22Rv1 (cell line): ENCODE results near the gene COL7A1.

Experiments used
- ZFX ChIP-seq: fragments of 450-650 bp; IDR thresholded peaks from 2 replicates; pipeline ENCODE4 v1.6.1; 2017; ENCODE audit warnings: antibody characterized with exemption, borderline replicate concordance
- TF ChIP-seq, protein P1 (sequence below): fragments of 450-650 bp; IDR thresholded peaks from 2 replicates; pipeline ENCODE4 v1.5.1; 2017; ENCODE audit warnings: mild to moderate bottlenecking

DNA sequence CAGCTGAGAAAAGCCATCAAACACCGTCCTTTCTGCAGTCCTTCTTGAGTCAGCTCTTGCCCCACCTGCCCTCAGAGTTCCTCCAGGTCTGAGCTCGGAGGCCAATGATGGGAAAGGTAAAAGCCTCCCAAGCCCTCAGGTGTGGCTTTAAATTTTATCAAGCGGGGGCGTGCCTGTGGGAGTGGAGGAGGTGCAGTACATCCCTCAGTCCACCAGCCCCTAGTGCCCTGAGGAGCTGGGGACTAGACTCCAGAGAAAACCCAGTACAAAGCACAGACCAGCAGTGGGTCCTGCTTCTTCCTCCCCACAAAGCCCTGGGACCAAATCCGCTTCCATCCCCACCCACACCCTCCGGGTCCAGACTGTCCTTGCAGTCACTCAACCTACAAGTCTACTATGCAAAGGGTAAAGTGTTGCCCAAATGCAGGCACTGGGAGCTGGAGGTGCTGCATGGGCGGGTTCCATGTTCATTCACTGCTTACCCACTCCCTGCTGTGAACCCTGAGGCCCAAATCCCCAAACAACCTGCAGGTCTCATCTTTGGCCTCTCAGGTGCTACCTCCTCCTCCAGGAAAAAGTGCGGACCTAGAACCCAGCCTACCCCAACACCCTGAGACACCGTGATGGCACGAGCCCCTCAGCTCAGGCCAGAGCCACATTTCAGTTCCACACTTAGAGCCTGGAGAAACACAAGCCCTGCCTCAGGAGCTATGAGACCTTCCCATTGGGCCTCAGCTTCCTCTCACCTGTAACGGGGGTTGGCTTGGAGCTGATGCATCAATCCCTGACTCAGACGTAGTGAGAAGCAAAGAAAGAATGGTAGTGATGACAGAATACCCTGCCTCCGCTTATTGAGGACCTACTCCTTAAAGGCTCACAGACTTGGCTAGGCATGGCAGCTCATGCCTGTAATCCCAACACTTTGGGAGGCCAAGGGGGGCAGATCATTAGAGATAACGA lies 41.0 kb downstream of the COL7A1 start:
- TF ChIP-seq, protein P1, sequence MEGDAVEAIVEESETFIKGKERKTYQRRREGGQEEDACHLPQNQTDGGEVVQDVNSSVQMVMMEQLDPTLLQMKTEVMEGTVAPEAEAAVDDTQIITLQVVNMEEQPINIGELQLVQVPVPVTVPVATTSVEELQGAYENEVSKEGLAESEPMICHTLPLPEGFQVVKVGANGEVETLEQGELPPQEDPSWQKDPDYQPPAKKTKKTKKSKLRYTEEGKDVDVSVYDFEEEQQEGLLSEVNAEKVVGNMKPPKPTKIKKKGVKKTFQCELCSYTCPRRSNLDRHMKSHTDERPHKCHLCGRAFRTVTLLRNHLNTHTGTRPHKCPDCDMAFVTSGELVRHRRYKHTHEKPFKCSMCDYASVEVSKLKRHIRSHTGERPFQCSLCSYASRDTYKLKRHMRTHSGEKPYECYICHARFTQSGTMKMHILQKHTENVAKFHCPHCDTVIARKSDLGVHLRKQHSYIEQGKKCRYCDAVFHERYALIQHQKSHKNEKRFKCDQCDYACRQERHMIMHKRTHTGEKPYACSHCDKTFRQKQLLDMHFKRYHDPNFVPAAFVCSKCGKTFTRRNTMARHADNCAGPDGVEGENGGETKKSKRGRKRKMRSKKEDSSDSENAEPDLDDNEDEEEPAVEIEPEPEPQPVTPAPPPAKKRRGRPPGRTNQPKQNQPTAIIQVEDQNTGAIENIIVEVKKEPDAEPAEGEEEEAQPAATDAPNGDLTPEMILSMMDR: no peak
- TF ChIP-seq ZFX: no peak
